GM13977 (cell line): ENCODE data around the gene ART1.

Experiments used
- DNase-seq: peaks from one replicate; pipeline ENCODE4 v3.0.0; 2012; ENCODE audit warnings: low spot score
- CTCF ChIP-seq: IDR thresholded peaks from 2 replicates; pipeline ENCODE4 v1.5.1; 2012; ENCODE audit warnings: mild to moderate bottlenecking, control low read depth; ENCODE audit not compliant: insufficient read depth; ENCODE audit errors: extremely low read depth, missing control alignments
- in situ Hi-C: fragments of 300-500 bp; cut with MboI; formaldehyde crosslinking; loops from one replicate; pipeline ENCODE4 v1.12.0; 2022; ENCODE audit warnings: low sequenced_read_pairs, low pct_unique_long_range_greater_than_20kb, mixed read lengths, inconsistent platforms; ENCODE audit not compliant: unreplicated experiment

The ART1 gene

DNA sequence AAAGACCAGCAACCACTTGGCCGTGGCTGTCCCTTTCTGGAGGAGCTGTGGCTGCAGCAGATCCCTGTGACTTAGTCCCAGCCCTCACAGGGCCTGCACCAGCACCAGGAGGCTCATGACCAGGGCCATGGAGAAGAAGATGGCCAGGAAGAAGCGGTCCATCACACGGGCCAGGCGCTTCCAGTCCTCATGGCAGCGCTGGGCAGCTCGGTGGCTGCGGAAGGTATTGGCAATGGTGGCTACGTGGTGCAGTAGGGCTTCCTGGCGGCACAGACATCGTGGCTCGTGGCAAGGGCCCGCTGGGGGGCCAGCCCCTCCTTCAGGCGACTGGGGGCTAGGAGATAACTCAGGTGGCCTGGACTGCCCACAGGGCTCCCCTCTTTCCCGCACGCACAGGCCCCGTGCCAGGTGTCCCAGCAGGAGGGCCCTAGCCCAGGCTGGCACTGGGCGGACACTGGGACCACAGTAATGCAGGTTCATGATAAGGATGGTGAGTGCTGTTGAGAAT is 21.1 kb downstream of the ART1 start:
- DNase-seq: no peak
- TF ChIP-seq CTCF: no peak
- in situ Hi-C loops: no loop called here

DNA sequence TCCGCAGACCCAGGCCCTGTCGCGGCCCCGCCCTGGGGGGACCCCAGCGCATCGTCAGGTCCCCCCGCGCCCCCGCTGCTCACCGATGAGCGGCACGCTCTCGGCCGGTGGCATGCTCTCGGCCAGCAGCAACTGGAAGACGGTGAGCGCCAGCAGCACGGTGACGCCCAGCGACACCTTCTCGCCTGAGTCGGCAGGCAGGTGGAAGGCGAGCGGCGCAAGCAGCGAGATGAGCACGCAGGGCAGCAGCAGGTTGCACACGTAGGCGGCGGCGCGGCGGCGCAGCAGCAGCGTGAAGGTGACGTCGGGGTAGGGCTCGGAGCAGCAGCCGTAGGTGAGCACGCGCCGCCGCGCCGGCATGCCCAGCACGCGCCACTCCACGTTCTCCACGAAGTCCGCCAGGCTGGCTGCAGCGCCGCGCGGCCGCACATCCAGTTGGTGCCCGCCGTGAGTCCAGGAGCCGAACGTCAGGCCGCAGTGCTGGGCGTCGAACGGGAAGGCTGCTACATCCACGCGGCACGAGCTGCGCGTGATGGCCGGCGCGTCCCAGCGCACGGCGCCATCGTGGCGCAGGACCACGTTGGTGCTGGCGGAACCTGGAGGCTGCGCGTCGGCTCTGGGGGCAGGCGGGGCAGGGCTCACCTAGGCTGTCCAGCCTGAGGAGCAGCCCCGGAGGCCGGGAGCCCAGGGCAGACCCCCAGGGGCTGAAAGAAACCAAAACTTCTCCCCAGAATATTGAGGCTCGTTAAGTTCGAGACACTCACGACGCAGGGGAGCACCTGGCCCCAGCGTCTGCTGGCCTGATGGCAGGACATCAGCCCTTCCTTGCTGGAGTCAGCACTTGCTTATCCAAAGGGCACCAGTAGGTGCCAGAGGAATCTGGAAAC is 22.5 kb downstream of the ART1 start:
- in situ Hi-C loops: no loop called here
- DNase-seq: no peak
- no peak for TF ChIP-seq CTCF

DNA sequence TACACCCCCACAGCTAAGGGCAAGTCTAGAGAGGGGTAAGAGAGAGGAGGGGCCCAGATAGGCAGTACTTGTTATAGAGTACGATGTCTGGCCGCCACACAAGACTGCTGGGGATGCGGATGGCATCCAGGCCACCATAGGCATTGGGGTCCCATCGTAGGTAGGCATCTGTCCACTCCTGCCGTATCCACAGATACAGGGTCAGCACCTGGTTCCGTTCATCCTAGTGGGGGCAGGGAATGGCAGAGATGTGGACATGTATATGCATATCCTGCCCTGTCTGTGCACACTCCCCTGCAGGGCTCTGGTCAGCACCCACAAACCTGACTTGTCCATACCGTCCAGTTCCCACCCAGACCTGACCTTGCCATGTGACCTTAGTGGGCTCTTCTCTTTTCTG is 24.2 kb downstream of the ART1 start:
- TF ChIP-seq CTCF: no peak
- in situ Hi-C loops: no loop called here
- DNase-seq: peak; percentile 10

DNA sequence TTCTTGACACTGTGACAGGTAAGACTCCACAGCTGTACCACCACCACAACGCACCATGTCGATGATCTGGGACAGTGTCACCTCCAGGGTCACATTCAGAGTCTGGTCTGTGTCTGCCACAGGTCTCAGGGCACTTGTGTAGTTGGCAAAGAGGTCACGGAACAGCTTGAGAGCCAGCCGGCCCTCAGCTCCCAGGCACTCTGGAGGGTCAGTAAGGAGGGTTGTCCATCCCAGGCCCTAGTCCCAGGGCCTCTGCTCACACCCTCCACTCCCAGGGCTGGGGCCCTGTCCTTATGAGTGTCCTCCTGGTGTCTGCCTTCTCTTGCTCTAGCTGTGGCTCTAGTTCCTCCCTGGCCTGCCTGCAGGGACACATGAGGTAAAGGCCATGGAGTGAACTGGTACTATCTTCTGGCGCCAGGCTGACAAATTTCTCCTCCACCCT is 24.8 kb downstream of the ART1 start:
- in situ Hi-C loops: no loop called here
- TF ChIP-seq CTCF: no peak
- peak; percentile 9 for DNase-seq

DNA sequence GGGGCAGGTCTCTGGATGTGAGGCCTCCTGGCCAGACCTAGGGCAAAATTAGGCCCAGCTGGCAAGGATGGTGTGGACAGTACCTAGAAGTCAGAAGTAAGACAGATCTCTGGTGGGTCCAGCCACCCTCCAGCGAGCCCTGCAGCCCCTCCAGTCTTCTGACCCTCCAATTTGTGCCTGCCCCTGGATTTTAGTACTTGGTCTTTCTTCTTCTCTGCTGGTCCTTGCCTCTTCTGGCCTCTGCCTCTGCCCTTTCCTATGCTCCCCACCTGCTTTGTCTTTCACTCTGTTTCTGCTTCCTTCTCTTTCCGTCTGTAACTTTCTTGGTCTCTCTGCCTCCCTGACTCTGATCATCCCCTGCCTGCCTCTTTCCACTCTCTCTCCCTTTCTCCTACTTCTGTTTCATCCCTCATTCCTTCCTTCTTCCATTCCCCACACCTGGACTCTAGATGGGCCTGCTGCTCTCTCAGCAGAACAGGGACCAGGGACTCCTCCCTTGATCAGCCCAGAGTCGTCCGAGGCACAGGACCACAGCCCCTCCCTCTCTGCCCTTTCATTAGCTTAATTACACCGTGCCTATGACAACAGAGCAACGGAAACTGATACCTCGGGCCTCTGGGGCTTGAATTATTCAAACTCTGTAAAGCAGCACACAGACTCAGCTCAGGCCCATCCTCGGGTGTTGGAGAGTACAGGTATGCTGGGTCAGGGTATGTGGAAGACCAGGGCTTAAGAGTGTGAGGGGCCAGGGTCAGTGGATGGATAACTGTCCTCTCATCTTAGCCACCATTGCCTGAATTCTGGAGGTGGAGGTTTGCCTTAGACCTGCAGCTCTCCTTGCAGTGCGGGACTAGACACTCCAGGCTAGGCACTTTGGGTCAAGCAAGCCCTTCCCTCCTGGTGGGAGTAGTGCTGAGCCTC is 26.7 kb downstream of the ART1 start, which contains the start of gene CHRNA10:
Gene CHRNA10 (minus strand): TSS at position 51 of the 921 bp plus-strand sequence. CDS start 72 bp downstream, outside the sequence.
- DNase-seq: no peak
- TF ChIP-seq CTCF: no peak
- in situ Hi-C loops: no loop called here

DNA sequence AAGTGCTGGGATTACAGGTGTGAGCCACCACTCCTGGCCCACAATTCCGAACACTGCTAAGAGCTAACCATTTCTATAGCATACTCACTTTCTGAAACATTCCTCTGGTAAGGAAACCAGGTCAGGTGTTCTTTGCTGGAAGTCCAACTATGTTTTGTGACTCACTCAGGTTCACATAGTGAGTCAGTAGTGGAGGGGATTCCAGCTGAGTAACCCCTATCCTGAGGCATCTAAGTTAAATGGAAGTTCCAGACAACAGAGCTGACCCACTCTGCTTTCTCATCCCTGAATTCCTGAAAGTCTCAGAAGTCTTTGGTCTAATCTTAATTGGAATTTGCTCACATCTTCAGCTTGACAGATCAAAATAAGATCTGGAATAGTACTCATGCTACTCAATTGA is 29.3 kb downstream of the ART1 start:
- TF ChIP-seq CTCF: no peak
- DNase-seq: no peak
- in situ Hi-C loops: no loop called here
